Esophagus squamous epithelium (tissue), 4 donors: Measurements from ENCODE around the gene LRP2BP.

Source experiments
- POLR2A ChIP-seq, 4 donors: fragments of 450-650 bp; IDR thresholded peaks; one replicate each; pipeline ENCODE4 v1.6.1; 2017; ENCODE audit warnings: antibody characterized with exemption in 4 of 4, mild to moderate bottlenecking in 4 of 4, moderate library complexity in 3 of 4
- TF ChIP-seq, protein P1 (sequence below), 6 experiments: fragments of 450-650 bp in 4 of 6; fragments of 200-600 bp in 2 of 6; sonication (generic) in 2 of 6; IDR thresholded peaks; one replicate each; pipeline ENCODE4 v1.5.1; 2016 to 2019; ENCODE audit warnings: antibody characterized with exemption in 6 of 6, mild to moderate bottlenecking in 4 of 6, moderate library complexity in 4 of 6

DNA sequence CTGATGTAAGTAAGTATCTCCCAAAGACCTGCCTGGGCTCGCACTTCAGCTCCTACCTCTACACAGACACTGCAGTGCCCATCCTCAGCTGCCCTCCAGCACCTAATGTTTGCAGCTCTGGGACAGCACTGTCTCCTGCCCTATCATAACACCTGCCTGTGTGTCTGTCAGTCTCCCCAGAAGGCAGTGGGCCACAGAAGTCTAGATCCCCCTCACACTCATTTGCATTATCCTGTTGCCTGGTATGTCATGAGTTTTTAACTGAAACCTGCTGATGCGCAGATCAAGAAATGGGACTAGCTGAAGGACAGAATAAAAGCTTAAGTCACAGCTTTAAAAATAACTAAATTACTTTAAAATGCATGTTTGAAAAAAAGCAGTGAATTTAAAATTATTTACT is 43.0 kb downstream of the LRP2BP start:
- TF ChIP-seq, protein P1, sequence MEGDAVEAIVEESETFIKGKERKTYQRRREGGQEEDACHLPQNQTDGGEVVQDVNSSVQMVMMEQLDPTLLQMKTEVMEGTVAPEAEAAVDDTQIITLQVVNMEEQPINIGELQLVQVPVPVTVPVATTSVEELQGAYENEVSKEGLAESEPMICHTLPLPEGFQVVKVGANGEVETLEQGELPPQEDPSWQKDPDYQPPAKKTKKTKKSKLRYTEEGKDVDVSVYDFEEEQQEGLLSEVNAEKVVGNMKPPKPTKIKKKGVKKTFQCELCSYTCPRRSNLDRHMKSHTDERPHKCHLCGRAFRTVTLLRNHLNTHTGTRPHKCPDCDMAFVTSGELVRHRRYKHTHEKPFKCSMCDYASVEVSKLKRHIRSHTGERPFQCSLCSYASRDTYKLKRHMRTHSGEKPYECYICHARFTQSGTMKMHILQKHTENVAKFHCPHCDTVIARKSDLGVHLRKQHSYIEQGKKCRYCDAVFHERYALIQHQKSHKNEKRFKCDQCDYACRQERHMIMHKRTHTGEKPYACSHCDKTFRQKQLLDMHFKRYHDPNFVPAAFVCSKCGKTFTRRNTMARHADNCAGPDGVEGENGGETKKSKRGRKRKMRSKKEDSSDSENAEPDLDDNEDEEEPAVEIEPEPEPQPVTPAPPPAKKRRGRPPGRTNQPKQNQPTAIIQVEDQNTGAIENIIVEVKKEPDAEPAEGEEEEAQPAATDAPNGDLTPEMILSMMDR (IDR thresholded peaks at IDR 0.05) = no peak
- no peak for TF ChIP-seq POLR2A (IDR thresholded peaks at IDR 0.05)
